ENCODE results near the gene IKBKE.

The IKBKE gene

GRCh38 chr1:206455666-206456344 lies 14.5 kb upstream of the IKBKE start:
- no peak for DNase-seq

GRCh38 chr1:206456577-206457370 lies 13.5 kb upstream of the IKBKE start:
- DNase-seq = no peak

- DNase-seq = no peak
Measured at GRCh38 chr1:206457408-206458120, 12.7 kb upstream of the IKBKE start.

GRCh38 chr1:206459703-206460102 lies 10.6 kb upstream of the IKBKE start:
- DNase-seq = no peak

- DNase-seq = no peak
Measured at GRCh38 chr1:206460836-206461426, 9.3 kb upstream of the IKBKE start.

GRCh38 chr1:206461602-206462455 lies 8.4 kb upstream of the IKBKE start:
- DNase-seq = peak; percentile 88

- DNase-seq = no peak
Measured at GRCh38 chr1:206463137-206463536, 7.1 kb upstream of the IKBKE start.

GRCh38 chr1:206463911-206464310 lies 6.4 kb upstream of the IKBKE start:
- DNase-seq = no peak

- no peak for DNase-seq
Measured at GRCh38 chr1:206464456-206464964, 5.8 kb upstream of the IKBKE start.

- no peak for DNase-seq
Measured at GRCh38 chr1:206465951-206466350, 4.3 kb upstream of the IKBKE start.

- DNase-seq = no peak
Measured at GRCh38 chr1:206466840-206467649, 3.2 kb upstream of the IKBKE start.

GRCh38 chr1:206467915-206468314 lies 2.4 kb upstream of the IKBKE start:
- DNase-seq = peak; percentile 41

GRCh38 chr1:206468571-206468970 lies 1.7 kb upstream of the IKBKE start:
- no peak for DNase-seq

- DNase-seq = peak; percentile 42
Measured at GRCh38 chr1:206469411-206469932, 804 bp upstream of the IKBKE start.

GRCh38 chr1:206470692-206471414 lies 577 bp downstream of the IKBKE start:
- DNase-seq = peak; percentile 71

GRCh38 chr1:206471415-206471801 lies 1.1 kb downstream of the IKBKE start:
- peak; percentile 48 for DNase-seq

- DNase-seq = peak; percentile 49
Measured at GRCh38 chr1:206472024-206472423, 1.7 kb downstream of the IKBKE start.

GRCh38 chr1:206472454-206472853 lies 2.2 kb downstream of the IKBKE start:
- peak; percentile 53 for DNase-seq

GRCh38 chr1:206472886-206473285 lies 2.6 kb downstream of the IKBKE start:
- no peak for DNase-seq

GRCh38 chr1:206476058-206476457 lies 5.8 kb downstream of the IKBKE start:
- DNase-seq = no peak

Data from stimulated activated CD8-positive, alpha-beta memory T cell treated with anti-CD3 and anti-CD28 coated beads, Interleukin-4, amount 100 ng/mL, for 48 hours (primary cell).